NOMO-1 treated with DMSO at 0.1 percent for 48 hours (cell line): ENCODE measurements around the gene BNIP1.

Experiments
- DNase-seq: peaks from one replicate; lab custom pipeline; 2025; ENCODE audit not compliant: unreplicated experiment; lab: John Stamatoyannopoulos, UW

The BNIP1 gene

GRCh38 chr5:173165177-173166016 lies 21.1 kb downstream of the BNIP1 start:
- no peak for DNase-seq

- no peak for DNase-seq
These were observed 27.8 kb downstream of the BNIP1 start for GRCh38 chr5:173172166-173172565.

GRCh38 chr5:173175523-173175922 lies 31.2 kb downstream of the BNIP1 start:
- DNase-seq = no peak

GRCh38 chr5:173178369-173178910 lies 34.1 kb downstream of the BNIP1 start:
- no peak for DNase-seq

- no peak for DNase-seq
These were observed 36.0 kb downstream of the BNIP1 start for GRCh38 chr5:173180331-173180730.

- DNase-seq = no peak
These were observed 42.9 kb downstream of the BNIP1 start for GRCh38 chr5:173187054-173187743.

GRCh38 chr5:173188280-173188679 lies 43.9 kb downstream of the BNIP1 start:
- DNase-seq = no peak

- no peak for DNase-seq
These were observed 46.7 kb downstream of the BNIP1 start for GRCh38 chr5:173191015-173191414.

- DNase-seq = no peak
These were observed 47.2 kb downstream of the BNIP1 start for GRCh38 chr5:173191561-173191960.

GRCh38 chr5:173192561-173192960 lies 48.2 kb downstream of the BNIP1 start:
- no peak for DNase-seq

GRCh38 chr5:173196133-173196952 lies 52.0 kb downstream of the BNIP1 start:
- DNase-seq = no peak

GRCh38 chr5:173197375-173197891 lies 53.1 kb downstream of the BNIP1 start:
- DNase-seq = no peak

- no peak for DNase-seq
These were observed 53.7 kb downstream of the BNIP1 start for GRCh38 chr5:173198049-173198448.

- DNase-seq = no peak
These were observed 56.0 kb downstream of the BNIP1 start for GRCh38 chr5:173200356-173200755.

GRCh38 chr5:173201636-173202265 lies 57.4 kb downstream of the BNIP1 start:
- no peak for DNase-seq

- DNase-seq = no peak
These were observed 58.0 kb downstream of the BNIP1 start for GRCh38 chr5:173202266-173202875.

- peak; percentile 25 for DNase-seq
These were observed 60.1 kb downstream of the BNIP1 start for GRCh38 chr5:173204185-173204979.

GRCh38 chr5:173205916-173206315 lies 61.6 kb downstream of the BNIP1 start:
- no peak for DNase-seq

- DNase-seq = no peak
These were observed 64.0 kb downstream of the BNIP1 start for GRCh38 chr5:173208296-173208695.
